ENCODE measurements around the gene BMP10.

The BMP10 gene

DNA sequence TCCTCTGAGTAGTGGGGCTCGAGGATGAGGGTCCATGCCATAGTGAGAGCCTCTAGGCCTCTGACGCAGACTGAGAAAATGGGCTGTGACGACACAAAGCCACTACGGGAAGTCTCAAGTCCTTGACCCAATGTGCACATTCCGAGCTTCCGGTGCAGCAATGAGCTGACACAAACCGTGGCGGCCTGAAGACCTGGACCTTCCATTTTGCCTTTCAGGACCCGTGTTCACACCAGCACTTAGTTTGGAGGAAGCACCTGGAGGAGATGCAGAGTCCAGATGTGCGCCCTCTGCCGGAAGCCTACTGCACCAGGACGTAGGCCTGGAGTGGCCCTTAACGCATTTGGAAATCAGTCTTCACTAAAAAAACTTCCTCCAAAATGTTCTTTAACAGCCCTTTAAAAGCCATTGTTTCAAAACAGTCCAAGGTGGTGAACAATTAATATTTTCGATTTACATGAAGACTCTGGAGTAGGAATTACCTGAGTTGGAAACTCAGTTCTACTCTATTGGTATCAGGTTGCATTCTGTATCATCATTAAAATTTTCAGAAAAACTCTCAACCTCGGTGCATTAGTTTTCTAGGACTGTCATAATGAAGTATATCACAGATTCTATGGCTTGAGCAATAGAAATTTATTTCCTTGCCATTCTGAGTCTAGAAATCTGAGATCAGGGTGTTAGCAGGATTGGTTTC is 33.9 kb downstream of the BMP10 start:
- H3K4me1 ChIP-seq (ENCODE audit: insufficient read depth, low read length), result no peaks in the 10 kb centered on the region
- no peaks in the 10 kb centered on the region for H3K36me3 ChIP-seq (ENCODE audit: insufficient read depth, low read length)
- H3K4me3 ChIP-seq (ENCODE audit: low read length), result no peak overlapping the region
- no peaks in the 10 kb centered on the region for H3K27me3 ChIP-seq (ENCODE audit: insufficient read depth, low read length)
- H2AFZ ChIP-seq (ENCODE audit: low read depth, low read length), result no peak overlapping the region
- H3K9me3 ChIP-seq (ENCODE audit: low read length), result peaks cover 2% of the 10 kb centered on the region

DNA sequence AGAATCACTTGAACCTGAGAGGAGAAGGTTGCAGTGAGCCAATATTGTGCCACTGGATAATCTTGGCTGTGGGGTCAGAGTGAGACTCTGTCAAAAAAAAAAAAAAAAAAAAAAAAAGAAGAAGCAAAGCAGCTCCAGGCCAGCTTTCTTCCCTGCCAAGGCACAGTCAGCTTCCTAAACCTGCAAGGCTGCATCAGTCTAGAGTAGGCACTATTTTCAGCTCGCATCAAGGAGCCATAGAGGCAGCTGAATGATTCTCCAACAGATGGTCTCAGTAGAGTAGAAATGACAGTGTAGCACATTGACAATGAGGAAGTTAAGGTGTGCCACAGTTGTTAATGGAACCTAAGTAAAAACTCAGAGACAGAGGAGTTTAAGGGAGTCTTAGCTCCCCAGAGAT is 35.6 kb downstream of the BMP10 start:
- H2AFZ ChIP-seq (ENCODE audit: low read depth, low read length), result no peak overlapping the region
- H3K4me3 ChIP-seq (ENCODE audit: low read length), result no peak overlapping the region
- no peaks in the 10 kb centered on the region for H3K27me3 ChIP-seq (ENCODE audit: insufficient read depth, low read length)
- no peaks in the 10 kb centered on the region for H3K36me3 ChIP-seq (ENCODE audit: insufficient read depth, low read length)
- H3K9me3 ChIP-seq (ENCODE audit: low read length), result peaks cover 2% of the 10 kb centered on the region
- H3K4me1 ChIP-seq (ENCODE audit: insufficient read depth, low read length), result no peaks in the 10 kb centered on the region

DNA sequence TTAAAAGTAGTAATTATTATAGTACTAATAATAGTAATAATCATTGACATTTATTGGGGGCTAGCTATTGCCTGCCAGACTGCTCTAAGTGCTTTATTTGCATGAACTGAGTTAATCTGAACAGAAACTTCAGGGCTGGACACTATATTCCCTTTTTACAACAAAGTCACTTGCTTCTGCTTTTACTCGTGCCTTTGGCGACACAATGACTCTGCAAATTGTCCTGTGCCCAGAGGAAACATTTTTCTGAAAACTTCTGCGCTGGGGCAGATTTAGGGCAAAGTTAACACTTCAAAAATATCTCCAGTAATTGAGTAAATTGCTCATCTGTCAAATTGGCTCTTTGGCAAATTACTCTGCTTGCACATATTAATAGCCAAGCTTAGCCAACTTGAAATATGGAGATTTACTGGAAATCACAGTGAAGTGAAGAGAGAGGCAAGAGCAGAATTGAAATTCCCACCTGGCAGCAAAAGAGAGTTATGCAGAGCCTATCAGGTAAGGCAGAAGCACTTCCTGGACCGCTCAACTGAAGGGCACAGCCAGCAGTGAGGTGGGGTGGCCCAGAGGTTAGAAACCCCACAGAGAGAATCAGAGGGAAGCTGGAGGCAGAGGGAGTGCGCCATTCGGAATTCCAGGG is 36.3 kb downstream of the BMP10 start:
- H2AFZ ChIP-seq (ENCODE audit: low read depth, low read length), result no peak overlapping the region

DNA sequence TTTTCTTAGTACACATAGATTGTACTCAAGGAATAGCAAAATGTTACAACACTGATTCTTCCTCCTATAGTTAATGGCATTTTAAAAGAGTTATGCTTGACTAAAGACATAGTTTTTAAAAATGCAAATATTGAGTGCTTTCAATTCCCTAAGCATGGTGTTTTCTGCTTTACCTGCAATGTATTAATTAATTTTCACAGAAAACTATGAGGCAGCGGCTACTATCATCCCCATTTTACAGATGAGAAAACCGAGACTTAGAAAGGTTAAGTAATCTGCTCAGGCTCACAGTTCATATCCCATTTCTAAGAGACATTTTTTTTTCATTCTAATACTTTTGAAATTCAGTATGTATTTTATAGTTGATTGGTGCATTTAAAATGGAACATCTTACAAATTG is 38.0 kb downstream of the BMP10 start:
- Histone ChIP-seq H3K4me1 (ENCODE audit: insufficient read depth, low read length) (no peaks in the 10 kb centered on the region), H2AFZ (ENCODE audit: low read depth, low read length) (no peak overlapping the region)

More for the DNA sequence above, 36.3 kb downstream of the BMP10 start:
- Histone ChIP-seq H3K27me3 (ENCODE audit: insufficient read depth, low read length) (no peaks in the 10 kb centered on the region), H3K4me3 (ENCODE audit: low read length) (no peak overlapping the region), H3K9me3 (ENCODE audit: low read length) (peaks cover 2% of the 10 kb centered on the region), H3K36me3 (ENCODE audit: insufficient read depth, low read length) (no peaks in the 10 kb centered on the region), H3K4me1 (ENCODE audit: insufficient read depth, low read length) (no peaks in the 10 kb centered on the region)

DNA sequence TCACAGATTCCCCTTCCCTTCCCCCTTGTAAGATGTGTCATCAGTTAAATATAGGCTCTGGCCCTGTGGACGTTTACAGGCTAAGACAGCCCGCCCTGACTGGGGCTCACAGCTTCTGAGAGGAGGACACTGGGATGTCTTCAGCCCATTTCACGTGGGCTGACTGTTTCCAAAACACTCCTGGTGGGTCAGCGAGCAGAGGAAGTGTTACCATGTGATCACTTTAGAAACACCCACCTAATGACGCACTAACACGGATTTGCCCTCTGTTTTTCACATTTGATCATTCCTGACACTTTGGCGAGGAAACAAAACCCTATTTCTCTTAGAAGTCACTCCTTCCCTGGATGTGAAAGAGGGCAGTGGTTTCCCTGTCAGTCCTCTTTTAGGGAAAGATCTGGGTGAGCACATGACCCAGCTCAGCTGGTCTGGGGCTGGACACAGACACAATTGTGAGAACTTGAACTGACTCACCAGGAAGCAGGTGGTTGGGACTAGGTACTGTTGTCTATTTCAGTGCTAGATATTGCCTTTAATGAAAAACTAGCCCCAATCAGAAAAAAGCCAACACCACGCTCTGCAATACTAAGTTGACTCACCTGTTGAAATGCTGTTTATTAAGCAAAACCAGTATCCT is 38.8 kb downstream of the BMP10 start:
- Histone ChIP-seq H3K9me3 (ENCODE audit: low read length) (no peaks in the 10 kb centered on the region), H3K4me3 (ENCODE audit: low read length) (no peak overlapping the region), H3K36me3 (ENCODE audit: insufficient read depth, low read length) (no peaks in the 10 kb centered on the region), H2AFZ (ENCODE audit: low read depth, low read length) (no peak overlapping the region), H3K27me3 (ENCODE audit: insufficient read depth, low read length) (no peaks in the 10 kb centered on the region), H3K4me1 (ENCODE audit: insufficient read depth, low read length) (no peaks in the 10 kb centered on the region)

More for the DNA sequence above, 38.0 kb downstream of the BMP10 start:
- no peak overlapping the region for H3K4me3 ChIP-seq (ENCODE audit: low read length)
- H3K9me3 ChIP-seq (ENCODE audit: low read length), result no peaks in the 10 kb centered on the region
- H3K36me3 ChIP-seq (ENCODE audit: insufficient read depth, low read length), result no peaks in the 10 kb centered on the region
- no peaks in the 10 kb centered on the region for H3K27me3 ChIP-seq (ENCODE audit: insufficient read depth, low read length)

DNA sequence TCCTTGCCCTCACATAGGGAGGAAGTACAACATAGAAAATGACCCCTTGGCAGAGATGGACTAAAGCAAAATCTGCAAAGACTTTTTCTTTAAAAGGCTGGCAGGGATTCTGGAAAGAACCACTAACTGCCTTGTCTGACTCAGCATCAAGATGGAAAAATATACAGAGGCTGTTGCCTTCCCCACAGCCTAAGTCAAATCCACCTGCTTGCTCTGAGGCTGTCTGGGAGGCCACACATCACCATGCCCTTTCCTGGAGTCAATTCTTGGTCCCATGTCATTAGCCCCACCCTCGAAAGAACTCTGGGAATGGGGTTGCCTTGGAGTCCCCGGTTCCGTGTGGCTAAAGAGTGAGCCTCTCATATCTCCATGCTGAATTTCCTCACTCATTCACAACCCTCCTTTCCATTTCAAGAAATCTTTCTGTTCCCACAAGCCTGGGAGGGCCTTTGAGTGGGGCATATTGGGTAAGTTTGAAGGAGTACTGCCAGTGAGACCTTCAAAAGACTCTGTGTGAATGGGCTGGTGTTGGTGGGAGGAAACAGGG is 39.4 kb downstream of the BMP10 start:
- Histone ChIP-seq H3K4me3 (ENCODE audit: low read length) (no peak overlapping the region), H3K27me3 (ENCODE audit: insufficient read depth, low read length) (no peaks in the 10 kb centered on the region), H3K36me3 (ENCODE audit: insufficient read depth, low read length) (no peaks in the 10 kb centered on the region), H2AFZ (ENCODE audit: low read depth, low read length) (no peak overlapping the region), H3K9me3 (ENCODE audit: low read length) (no peaks in the 10 kb centered on the region), H3K4me1 (ENCODE audit: insufficient read depth, low read length) (no peaks in the 10 kb centered on the region)

DNA sequence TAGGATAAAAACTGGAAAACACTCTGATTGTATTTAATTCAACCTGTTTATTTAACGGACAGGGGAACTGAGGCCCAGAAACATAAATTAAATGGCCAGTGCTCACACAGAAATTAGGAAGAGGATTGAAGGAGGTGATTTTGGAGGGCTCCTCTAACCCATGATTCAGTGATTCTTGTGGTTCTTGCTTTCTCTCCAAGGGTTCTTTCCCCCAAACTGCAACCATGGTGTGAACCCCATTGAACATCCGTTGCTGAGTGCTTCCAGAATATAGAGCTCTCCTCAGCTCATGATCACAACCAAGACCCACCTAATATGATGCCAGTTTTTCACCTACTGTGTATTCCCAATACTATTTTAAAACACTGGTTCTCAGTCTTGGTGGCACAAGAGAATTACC is 41.4 kb downstream of the BMP10 start:
- Histone ChIP-seq H2AFZ (ENCODE audit: low read depth, low read length) (no peak overlapping the region), H3K27me3 (ENCODE audit: insufficient read depth, low read length) (no peaks in the 10 kb centered on the region)

DNA sequence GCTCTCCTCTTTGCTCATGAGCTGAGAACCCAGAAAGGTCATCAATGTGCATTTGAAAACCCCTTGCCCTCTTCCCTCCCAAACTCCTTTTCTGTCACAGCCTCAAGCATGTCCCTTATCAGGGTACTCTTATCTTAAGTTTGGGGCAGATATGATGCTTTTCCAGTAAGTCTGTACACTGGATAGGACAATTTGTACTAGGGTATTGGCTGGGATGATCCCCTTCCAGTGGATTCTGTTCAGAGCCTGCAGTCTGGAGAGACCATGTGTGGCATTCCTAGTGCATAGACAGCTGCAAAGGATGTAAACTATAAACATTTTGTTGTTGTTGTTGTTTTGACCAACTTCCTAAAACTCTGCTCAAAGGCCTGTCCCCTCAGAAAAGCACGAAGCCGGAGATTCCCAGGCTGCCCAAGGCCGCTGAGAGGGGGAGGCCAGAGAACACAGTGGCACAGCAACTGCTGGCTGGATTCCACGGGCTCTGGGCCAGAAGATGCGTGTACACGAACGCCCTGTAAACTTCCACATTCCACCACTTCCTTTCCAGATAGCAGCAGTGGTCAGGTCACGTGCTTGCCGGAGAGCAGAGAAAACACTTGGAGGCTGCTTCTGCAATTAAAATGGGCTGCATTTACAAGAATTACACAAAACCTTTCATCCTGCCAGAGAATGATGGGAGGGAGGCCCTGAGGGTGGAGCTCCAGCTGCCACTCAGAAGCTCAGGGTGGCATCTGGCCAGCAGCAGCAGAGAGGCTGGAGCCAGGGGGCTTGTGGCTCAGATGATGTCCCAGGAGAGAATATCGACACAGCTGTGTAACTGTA is 42.1 kb downstream of the BMP10 start:
- H3K27me3 ChIP-seq (ENCODE audit: insufficient read depth, low read length), result no peaks in the 10 kb centered on the region
- H3K36me3 ChIP-seq (ENCODE audit: insufficient read depth, low read length), result no peaks in the 10 kb centered on the region
- no peaks in the 10 kb centered on the region for H3K4me1 ChIP-seq (ENCODE audit: insufficient read depth, low read length)
- no peak overlapping the region for H3K4me3 ChIP-seq (ENCODE audit: low read length)
- no peaks in the 10 kb centered on the region for H3K9me3 ChIP-seq (ENCODE audit: low read length)
- H2AFZ ChIP-seq (ENCODE audit: low read depth, low read length), result peak overlapping the region; percentile 9

More for the DNA sequence above, 41.4 kb downstream of the BMP10 start:
- Histone ChIP-seq H3K9me3 (ENCODE audit: low read length) (no peaks in the 10 kb centered on the region), H3K36me3 (ENCODE audit: insufficient read depth, low read length) (no peaks in the 10 kb centered on the region), H3K4me3 (ENCODE audit: low read length) (no peak overlapping the region), H3K4me1 (ENCODE audit: insufficient read depth, low read length) (no peaks in the 10 kb centered on the region)

DNA sequence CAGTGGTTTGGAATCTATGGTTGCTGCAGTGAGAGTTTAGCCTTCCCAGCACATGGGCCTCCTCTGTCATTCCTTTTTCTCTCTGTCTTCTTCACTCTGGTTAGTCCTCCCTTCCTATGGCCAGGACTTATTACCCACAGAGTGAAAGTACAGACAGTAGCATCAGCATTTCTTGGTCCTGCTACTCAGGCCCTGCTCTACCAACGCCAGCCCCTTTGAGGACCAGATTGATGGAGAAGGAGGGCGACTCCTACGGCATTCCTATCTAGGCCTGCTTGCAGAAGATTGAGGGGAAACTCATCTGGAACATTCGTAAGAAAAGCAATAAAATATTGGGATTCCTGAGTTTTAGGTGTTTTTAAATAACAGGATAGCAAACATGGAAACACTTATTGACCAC is 43.5 kb downstream of the BMP10 start:
- Histone ChIP-seq H3K27me3 (ENCODE audit: insufficient read depth, low read length) (no peaks in the 10 kb centered on the region), H3K4me3 (ENCODE audit: low read length) (no peak overlapping the region), H3K4me1 (ENCODE audit: insufficient read depth, low read length) (no peaks in the 10 kb centered on the region), H3K36me3 (ENCODE audit: insufficient read depth, low read length) (no peaks in the 10 kb centered on the region), H3K9me3 (ENCODE audit: low read length) (no peaks in the 10 kb centered on the region), H2AFZ (ENCODE audit: low read depth, low read length) (no peak overlapping the region)

DNA sequence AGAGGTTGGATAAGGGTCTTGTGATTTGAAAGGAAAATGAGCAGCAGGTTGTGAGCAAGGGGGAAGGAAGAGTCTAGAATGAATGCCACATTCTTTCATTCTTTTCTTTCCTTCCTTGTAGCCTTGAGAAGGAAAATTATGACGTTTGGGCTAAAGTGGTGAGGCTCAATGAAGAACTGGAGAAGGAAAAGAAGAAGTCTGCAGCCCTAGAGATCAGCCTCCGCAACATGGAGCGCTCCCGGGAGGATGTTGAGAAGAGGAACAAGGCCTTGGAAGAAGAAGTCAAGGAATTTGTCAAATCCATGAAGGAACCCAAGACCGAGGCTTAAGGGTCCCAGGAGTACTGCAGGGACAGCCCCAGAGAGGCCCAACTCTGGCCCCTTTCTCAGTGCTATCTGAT is 45.3 kb downstream of the BMP10 start:
- Histone ChIP-seq H3K36me3 (ENCODE audit: insufficient read depth, low read length) (no peaks in the 10 kb centered on the region), H3K4me1 (ENCODE audit: insufficient read depth, low read length) (no peaks in the 10 kb centered on the region), H2AFZ (ENCODE audit: low read depth, low read length) (no peak overlapping the region), H3K4me3 (ENCODE audit: low read length) (no peak overlapping the region), H3K27me3 (ENCODE audit: insufficient read depth, low read length) (no peaks in the 10 kb centered on the region), H3K9me3 (ENCODE audit: low read length) (no peaks in the 10 kb centered on the region)

DNA sequence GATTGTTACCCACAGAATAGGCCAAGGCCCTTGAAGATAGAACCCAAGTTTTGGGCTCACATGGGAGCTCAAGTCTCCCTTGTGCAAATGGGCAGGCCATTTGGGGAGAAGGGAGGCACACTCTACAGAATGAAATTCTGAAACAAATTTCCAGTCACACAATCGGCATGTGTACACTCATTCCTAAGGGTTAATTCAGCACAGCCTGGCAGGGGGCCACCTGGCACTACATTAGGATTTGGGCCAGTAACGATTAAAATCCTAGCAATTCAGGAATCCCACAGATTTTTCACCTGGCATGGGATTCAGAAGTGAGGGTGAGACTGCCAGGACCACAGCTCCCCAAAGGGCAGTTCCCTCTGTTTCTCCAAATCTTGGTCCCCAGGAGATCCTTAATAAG is 46.4 kb downstream of the BMP10 start:
- H3K4me3 ChIP-seq (ENCODE audit: low read length), result no peak overlapping the region
- no peaks in the 10 kb centered on the region for H3K36me3 ChIP-seq (ENCODE audit: insufficient read depth, low read length)

DNA sequence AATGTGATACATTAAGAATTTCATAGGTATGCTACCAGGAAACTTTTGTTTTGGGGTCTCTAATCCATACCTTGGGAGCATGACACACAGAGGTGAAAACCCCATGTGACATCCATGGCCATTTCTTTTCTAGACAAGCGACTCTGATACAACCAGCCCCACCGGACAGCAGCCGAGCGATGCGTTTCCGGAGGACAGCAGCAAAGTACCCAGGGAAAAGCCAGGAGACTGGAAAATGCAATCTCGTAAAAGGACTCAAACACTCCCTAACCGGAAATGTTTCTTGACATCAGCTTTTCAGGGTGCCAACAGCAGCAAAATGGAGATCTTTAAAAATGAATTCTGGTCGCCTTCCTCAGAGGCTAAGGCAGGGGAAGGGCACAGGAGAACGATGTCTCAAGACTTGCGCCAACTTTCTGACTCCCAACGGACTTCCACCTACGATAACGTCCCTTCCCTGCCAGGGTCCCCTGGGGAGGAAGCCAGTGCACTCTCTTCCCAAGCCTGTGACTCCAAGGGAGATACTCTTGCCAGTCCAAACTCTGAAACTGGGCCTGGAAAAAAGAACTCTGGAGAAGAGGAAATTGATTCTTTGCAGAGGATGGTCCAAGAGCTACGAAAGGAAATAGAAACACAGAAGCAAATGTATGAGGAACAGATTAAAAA is 48.9 kb downstream of the BMP10 start:
- Histone ChIP-seq H2AFZ (ENCODE audit: low read depth, low read length) (no peak overlapping the region), H3K36me3 (ENCODE audit: insufficient read depth, low read length) (no peaks in the 10 kb centered on the region)

More for the DNA sequence above, 46.4 kb downstream of the BMP10 start:
- no peaks in the 10 kb centered on the region for H3K9me3 ChIP-seq (ENCODE audit: low read length)
- H3K4me1 ChIP-seq (ENCODE audit: insufficient read depth, low read length), result no peaks in the 10 kb centered on the region
- no peaks in the 10 kb centered on the region for H3K27me3 ChIP-seq (ENCODE audit: insufficient read depth, low read length)
- H2AFZ ChIP-seq (ENCODE audit: low read depth, low read length), result no peak overlapping the region

More for the DNA sequence above, 48.9 kb downstream of the BMP10 start:
- H3K9me3 ChIP-seq (ENCODE audit: low read length), result no peaks in the 10 kb centered on the region
- no peaks in the 10 kb centered on the region for H3K27me3 ChIP-seq (ENCODE audit: insufficient read depth, low read length)
- no peaks in the 10 kb centered on the region for H3K4me1 ChIP-seq (ENCODE audit: insufficient read depth, low read length)
- H3K4me3 ChIP-seq (ENCODE audit: low read length), result no peak overlapping the region

Data from neuron (in vitro differentiated cells).